HEK293 (cell line): Measurements from ENCODE around the gene AREG.

Experiments used
- CTCF ChIP-seq: fragments of 450-650 bp; formaldehyde crosslinking; IDR thresholded peaks from 2 replicates; pipeline ENCODE4 v1.5.1; 2016; ENCODE audit warnings: missing biosample characterization, missing genetic modification characterization
- ELK4 ChIP-seq: IDR thresholded peaks from 2 replicates; pipeline ENCODE4 v1.6.1; 2011; ENCODE audit warnings: mild to moderate bottlenecking, low read depth, low read length, borderline replicate concordance
- PBX3 ChIP-seq: sonication (generic); formaldehyde crosslinking; IDR thresholded peaks from 2 replicates; pipeline ENCODE4 v1.8.1; 2022; ENCODE audit warnings: mild to moderate bottlenecking, moderate library complexity, missing genetic modification reagents
- ZNF561 ChIP-seq: fragments of 450-650 bp; IDR thresholded peaks from 2 replicates; pipeline ENCODE4 v1.5.1; 2018; ENCODE audit warnings: missing biosample characterization, missing genetic modification characterization, borderline replicate concordance

- TF ChIP-seq CTCF (tag by site-specific recombination) (no peak), PBX3 (no peak), ELK4 (no peak), ZNF561 (tag by site-specific recombination) (no peak)
Measured at GRCh38 chr4:74466242-74466641, 21.3 kb downstream of the AREG start.
